HepG2 (cell line): ENCODE results near the gene RREB1. TPM values are rescaled to one million over a fixed set of nuclear protein-coding genes. Genes with fewer than 3 reads are reported as not detected.

Experiments used
- ARID2 ChIP-seq: sonication (generic); formaldehyde crosslinking; IDR thresholded peaks from 2 replicates; pipeline ENCODE4 v1.8.1; 2022; ENCODE audit warnings: mild to moderate bottlenecking, missing genetic modification reagents, borderline replicate concordance
- ARID5B ChIP-seq: IDR thresholded peaks from 2 replicates; pipeline ENCODE4 v1.4.0; 2020; ENCODE audit warnings: mild to moderate bottlenecking, missing genetic modification reagents
- HNF1A ChIP-seq, 2 experiments: sonication (generic) in 1 of 2; formaldehyde crosslinking in 1 of 2; IDR thresholded peaks; 2 replicates each; pipeline versions ENCODE4 v1.4.0 to v1.6.1; 2016 to 2020; ENCODE audit warnings: borderline replicate concordance in 1 of 2, low read depth in 1 of 2, mild to moderate bottlenecking in 1 of 2, missing genetic modification reagents in 1 of 2
- HOXA5 ChIP-seq: sonication (generic); formaldehyde crosslinking; IDR thresholded peaks from 2 replicates; pipeline ENCODE4 v1.4.0; 2020; ENCODE audit warnings: missing genetic modification reagents
- ISL2 ChIP-seq: sonication (generic); formaldehyde crosslinking; IDR thresholded peaks from 2 replicates; pipeline ENCODE4 v1.5.0; 2020; ENCODE audit warnings: missing genetic modification reagents
- JUNB ChIP-seq: sonication (generic); formaldehyde crosslinking; IDR thresholded peaks from 2 replicates; pipeline ENCODE4 v1.8.0; 2022; ENCODE audit warnings: missing genetic modification reagents, mild to moderate bottlenecking, borderline replicate concordance
- KDM1A ChIP-seq: IDR thresholded peaks from 2 replicates; pipeline ENCODE4 v1.6.1; 2016; ENCODE audit warnings: missing compliant biosample characterization
- NFRKB ChIP-seq: fragments of 450-650 bp; IDR thresholded peaks from 2 replicates; pipeline ENCODE4 v1.6.1; 2017
- PCBP1 ChIP-seq: fragments of 200-400 bp; formaldehyde crosslinking; IDR thresholded peaks from 2 replicates; pipeline ENCODE4 v1.6.1; 2017; ENCODE audit warnings: mild to moderate bottlenecking, low read depth, low read length, borderline replicate concordance
- RBM22 ChIP-seq: fragments of 200-400 bp; formaldehyde crosslinking; optimal IDR thresholded peaks from 2 replicates; pipeline ENCODE3; 2017; ENCODE audit warnings: mild to moderate bottlenecking, low read length, moderate library complexity
- YEATS2 ChIP-seq: sonication (generic); formaldehyde crosslinking; IDR thresholded peaks from 2 replicates; pipeline ENCODE4 v1.4.0; 2020; ENCODE audit warnings: missing genetic modification reagents, borderline replicate concordance
- ZFP36 ChIP-seq: fragments of 150-350 bp; IDR thresholded peaks from 2 replicates; pipeline ENCODE4 v1.6.1; 2018; ENCODE audit warnings: borderline replicate concordance, low read length, low read depth; ENCODE audit not compliant: partially characterized antibody
- ZNF24 ChIP-seq: fragments of 450-650 bp; IDR thresholded peaks from 2 replicates; pipeline ENCODE4 v1.6.1; 2017; ENCODE audit warnings: antibody characterized with exemption, mild to moderate bottlenecking
- ZNF256 ChIP-seq: sonication (generic); formaldehyde crosslinking; conservative IDR thresholded peaks from 2 replicates; pipeline ENCODE4 v1.4.0; 2020; ENCODE audit warnings: missing genetic modification reagents
- ZNF367 ChIP-seq: sonication (generic); formaldehyde crosslinking; IDR thresholded peaks from 2 replicates; pipeline ENCODE4 v1.4.0; 2020; ENCODE audit warnings: missing genetic modification reagents, borderline replicate concordance
- ZNF496 ChIP-seq: sonication (generic); formaldehyde crosslinking; IDR thresholded peaks from 2 replicates; pipeline ENCODE4 v1.8.1; 2023; ENCODE audit warnings: mild to moderate bottlenecking, moderate library complexity, missing genetic modification reagents; ENCODE audit not compliant: insufficient replicate concordance
- ZNF674 ChIP-seq: sonication (generic); formaldehyde crosslinking; IDR thresholded peaks from 2 replicates; pipeline ENCODE4 v1.5.0; 2020; ENCODE audit warnings: low read depth, mild to moderate bottlenecking, missing genetic modification reagents
- polyA plus RNA-seq, 8 experiments: library from polyadenylated mRNA; depleted of rRNA in 3 of 8; stranded (reverse) in 7 of 8; unstranded in 1 of 8; fragments of >200 nt; fragmentation: Illumina TruSeq in 4 of 8; extraction: Trizol in 4 of 8; gene quantifications; 2 replicates each; pipeline versions ENCODE4 v1.2.1 to v1.2.3, GENCODE V29; 2011 to 2016; ENCODE audit warnings: low read depth in 4 of 8, missing spikeins in 1 of 8, mixed read lengths in 1 of 8; ENCODE audit not compliant: insufficient read depth in 1 of 8
- total RNA-seq, 5 experiments: library from RNA; depleted of rRNA; stranded (reverse); fragments of >200 nt; fragmentation: Illumina TruSeq; extraction: Trizol; gene quantifications; 2 replicates each; pipeline ENCODE4 v1.2.3, GENCODE V29; 2016; ENCODE audit warnings: low read depth in 1 of 5
- TF ChIP-seq, protein P1 (sequence below): sonication (generic); formaldehyde crosslinking; IDR thresholded peaks from 2 replicates; pipeline ENCODE4 v1.5.1; 2020; ENCODE audit warnings: mild to moderate bottlenecking, missing genetic modification reagents, moderate library complexity
- TF ChIP-seq, protein P2 (sequence below): sonication (generic); formaldehyde crosslinking; IDR thresholded peaks from 2 replicates; pipeline ENCODE4 v1.5.0; 2020; ENCODE audit warnings: missing genetic modification reagents

RREB1 gene
- total and polyA plus RNA-seq, 2 of the 13 experiments (the other 11 are each of a cell fraction or from before 2014, with no cell fraction given) = 6.1 to 23.2 TPM

DNA sequence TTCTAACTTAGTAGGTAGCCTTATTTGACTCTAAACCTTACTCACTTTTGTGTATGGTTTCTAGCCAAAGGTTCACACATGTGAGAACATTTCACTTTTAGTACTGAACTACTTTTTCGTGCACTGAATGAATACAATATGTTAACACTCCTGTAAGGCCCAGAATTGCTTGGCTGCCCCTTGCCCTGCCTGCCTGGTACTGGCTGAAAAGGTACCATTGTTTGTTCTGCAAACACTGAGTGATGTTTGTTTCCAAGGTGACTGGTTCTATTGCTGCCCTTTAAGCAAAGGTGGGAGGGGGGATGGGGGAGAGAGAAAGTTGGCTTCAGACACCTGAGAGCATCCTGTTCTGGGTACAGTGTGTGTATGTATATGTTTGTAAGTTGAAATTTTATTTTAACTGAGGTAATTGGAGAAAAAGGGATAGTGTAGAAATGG is 31.2 kb downstream of the RREB1 start (continued):
- TF ChIP-seq HNF1A (IDR thresholded peaks at IDR 0.05; ENCODE audit: low read depth) (peak; percentile 75), HNF1A (CRISPR knock-in tag; IDR thresholded peaks at IDR 0.05; ENCODE audit: borderline replicate concordance) (peak; percentile 93; the same call in 1 of the 2 replicates), ZNF256 (CRISPR knock-in tag) (no peak), JUNB (no peak), ZNF674 (CRISPR knock-in tag) (no peak), KDM1A (CRISPR knock-in tag) (peak; percentile 97), ZNF496 (CRISPR knock-in tag) (no peak), ARID5B (CRISPR knock-in tag) (peak; percentile 92), ZFP36 (no peak), YEATS2 (no peak; the same call in 1 of the 2 replicates), HOXA5 (no peak), ZNF24 (0 out of 2 replicates have a peak, but pooled peaks have one; percentile 40), NFRKB (no peak), ISL2 (no peak), ARID2 (no peak), ZNF367 (CRISPR knock-in tag) (no peak), PCBP1 (no peak), RBM22 (peak; percentile 96)
- TF ChIP-seq, protein P1, sequence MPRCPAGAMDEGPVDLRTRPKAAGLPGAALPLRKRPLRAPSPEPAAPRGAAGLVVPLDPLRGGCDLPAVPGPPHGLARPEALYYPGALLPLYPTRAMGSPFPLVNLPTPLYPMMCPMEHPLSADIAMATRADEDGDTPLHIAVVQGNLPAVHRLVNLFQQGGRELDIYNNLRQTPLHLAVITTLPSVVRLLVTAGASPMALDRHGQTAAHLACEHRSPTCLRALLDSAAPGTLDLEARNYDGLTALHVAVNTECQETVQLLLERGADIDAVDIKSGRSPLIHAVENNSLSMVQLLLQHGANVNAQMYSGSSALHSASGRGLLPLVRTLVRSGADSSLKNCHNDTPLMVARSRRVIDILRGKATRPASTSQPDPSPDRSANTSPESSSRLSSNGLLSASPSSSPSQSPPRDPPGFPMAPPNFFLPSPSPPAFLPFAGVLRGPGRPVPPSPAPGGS (CRISPR knock-in tag) = no peak
- TF ChIP-seq, protein P2, sequence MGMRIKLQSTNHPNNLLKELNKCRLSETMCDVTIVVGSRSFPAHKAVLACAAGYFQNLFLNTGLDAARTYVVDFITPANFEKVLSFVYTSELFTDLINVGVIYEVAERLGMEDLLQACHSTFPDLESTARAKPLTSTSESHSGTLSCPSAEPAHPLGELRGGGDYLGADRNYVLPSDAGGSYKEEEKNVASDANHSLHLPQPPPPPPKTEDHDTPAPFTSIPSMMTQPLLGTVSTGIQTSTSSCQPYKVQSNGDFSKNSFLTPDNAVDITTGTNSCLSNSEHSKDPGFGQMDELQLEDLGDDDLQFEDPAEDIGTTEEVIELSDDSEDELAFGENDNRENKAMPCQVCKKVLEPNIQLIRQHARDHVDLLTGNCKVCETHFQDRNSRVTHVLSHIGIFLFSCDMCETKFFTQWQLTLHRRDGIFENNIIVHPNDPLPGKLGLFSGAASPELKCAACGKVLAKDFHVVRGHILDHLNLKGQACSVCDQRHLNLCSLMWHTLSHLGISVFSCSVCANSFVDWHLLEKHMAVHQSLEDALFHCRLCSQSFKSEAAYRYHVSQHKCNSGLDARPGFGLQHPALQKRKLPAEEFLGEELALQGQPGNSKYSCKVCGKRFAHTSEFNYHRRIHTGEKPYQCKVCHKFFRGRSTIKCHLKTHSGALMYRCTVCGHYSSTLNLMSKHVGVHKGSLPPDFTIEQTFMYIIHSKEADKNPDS (CRISPR knock-in tag) = no peak
